DMS53 treated with DMSO at 0.1 percent for 48 hours (cell line): ENCODE data around the gene GFER.
A peak's percentile ranks its signal among the peaks of the same experiment; 100 is the strongest.
"Not testable (repeated sequence)": the region's sequence is repeated elsewhere in the genome, so short reads cannot be mapped to it uniquely, and the experiment has no call there.

Experiments used
- DNase-seq: peaks from one replicate; lab custom pipeline; 2025; ENCODE audit not compliant: unreplicated experiment; lab: John Stamatoyannopoulos, UW

GFER gene

DNA sequence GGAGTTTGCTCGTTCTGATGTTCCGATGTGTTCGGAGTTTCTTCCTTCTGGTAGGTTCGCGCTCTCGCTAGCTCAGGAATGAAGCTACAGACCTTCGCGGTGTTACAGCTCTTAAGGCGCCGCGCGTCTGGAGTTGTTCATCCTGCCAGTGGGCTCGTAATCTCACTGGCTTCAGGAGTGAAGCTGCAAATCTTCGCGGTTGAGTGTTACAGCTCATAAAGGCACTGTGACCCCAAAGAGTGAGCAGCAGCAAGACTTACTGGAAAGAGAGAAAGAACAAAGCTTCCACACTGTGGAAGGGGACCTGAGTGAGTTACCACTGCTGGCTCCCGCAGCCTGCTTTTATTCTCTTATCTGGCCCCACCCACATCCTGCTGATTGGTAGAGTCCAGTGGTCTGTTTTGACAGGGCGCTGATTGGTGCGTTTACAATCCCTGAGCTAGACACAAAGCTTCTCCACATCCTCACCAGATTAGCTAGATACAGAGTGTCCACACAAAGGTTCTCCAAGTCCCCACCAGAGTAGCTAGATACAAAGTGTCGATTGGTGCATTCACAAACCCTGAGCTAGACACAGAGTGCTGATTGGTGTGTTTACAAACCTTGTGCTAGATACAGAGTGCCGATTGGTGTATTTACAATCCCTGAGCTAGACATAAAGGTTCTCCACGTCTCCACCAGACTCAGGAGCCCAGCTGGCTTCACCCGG lies 26.4 kb upstream of the GFER start:
- not testable (repeated sequence) for DNase-seq

DNA sequence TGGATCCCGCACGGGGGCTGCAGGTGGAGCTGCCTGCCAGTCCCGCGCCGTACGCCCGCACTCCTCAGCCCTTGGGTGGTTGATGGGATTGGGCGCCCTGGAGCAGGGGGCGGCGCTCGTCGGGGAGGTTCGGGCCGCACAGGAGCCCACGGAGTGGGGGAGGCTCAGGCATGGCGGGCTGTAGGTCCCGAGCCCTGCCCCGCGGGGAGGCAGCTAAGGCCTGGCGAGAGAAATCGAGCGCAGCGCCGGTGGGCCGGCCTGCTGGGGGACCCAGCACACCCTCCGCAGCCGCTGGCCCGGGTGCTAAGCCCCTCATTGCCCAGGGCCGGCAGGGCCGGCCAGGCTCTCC lies 25.9 kb upstream of the GFER start:
- not testable (repeated sequence) for DNase-seq

- DNase-seq: no peak
Observed at GRCh38 chr16:1958715-1959268, 25.2 kb upstream of the GFER start.

DNA sequence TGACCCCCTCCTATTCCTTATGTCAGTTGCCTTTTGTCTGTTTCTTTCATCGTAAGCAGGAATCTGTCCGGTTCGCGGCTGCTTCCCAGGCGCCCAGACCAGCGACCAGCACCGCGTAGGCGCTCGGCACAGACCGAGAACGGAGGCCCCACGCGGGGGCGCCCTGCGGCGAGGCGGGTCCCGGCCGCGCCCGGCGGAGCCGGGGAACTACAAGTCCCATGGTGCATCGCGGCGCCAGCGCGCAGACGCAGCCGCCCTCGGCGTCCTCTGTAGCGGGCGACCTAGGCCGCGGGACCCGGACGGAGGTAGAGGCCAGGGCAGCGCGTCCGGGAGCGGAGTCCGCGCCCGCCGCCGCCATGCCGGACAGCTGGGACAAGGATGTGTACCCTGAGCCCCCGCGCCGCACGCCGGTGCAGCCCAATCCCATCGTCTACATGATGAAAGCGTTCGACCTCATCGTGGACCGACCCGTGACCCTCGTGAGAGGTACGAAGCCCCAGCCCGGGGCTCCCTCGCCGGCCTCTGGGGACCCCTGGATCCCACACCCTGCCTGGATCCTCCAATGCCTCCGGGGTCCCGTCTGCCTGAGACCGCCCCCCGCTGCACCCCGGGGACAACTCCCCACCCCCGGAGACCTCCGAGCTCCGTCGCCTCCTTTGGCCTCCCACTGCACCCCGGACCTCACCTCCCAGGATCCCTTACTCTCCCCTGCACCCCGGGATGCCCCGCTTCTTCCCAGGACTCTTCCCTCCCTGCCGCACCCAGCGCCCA lies 24.5 kb upstream of the GFER start, which contains the start of gene NDUFB10:
Gene NDUFB10, plus strand, starts transcription at position 270 of the 771 bp plus-strand sequence. Its CDS starts 87 bp downstream, at position 357.
- peak; percentile 66 for DNase-seq

- DNase-seq: peak; percentile 51
Observed at GRCh38 chr16:1960665-1961630, 23.0 kb upstream of the GFER start.

DNA sequence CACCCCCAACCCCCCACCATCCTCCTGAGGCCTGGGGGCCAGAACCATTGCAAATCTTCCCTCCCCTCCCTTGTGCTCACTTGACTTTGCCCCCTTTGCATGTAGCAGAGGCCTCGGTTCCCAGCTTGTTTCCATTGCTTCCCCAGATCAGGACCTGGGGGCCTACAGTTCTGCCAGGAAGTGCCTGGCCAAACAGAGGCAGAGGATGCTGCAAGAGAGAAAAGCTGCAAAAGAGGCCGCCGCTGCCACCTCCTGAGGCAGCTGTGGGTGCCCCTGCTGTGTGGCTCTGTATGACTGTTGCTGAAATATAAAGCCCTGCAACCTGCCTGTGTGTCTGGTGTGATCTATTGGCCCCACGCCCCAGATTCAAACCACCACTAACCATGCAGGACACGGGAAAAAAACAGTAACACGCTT lies 22.3 kb upstream of the GFER start:
- DNase-seq: peak; percentile 13

GRCh38 chr16:1962161-1963153 lies 21.5 kb upstream of the GFER start:
- DNase-seq: not testable (repeated sequence)

DNA sequence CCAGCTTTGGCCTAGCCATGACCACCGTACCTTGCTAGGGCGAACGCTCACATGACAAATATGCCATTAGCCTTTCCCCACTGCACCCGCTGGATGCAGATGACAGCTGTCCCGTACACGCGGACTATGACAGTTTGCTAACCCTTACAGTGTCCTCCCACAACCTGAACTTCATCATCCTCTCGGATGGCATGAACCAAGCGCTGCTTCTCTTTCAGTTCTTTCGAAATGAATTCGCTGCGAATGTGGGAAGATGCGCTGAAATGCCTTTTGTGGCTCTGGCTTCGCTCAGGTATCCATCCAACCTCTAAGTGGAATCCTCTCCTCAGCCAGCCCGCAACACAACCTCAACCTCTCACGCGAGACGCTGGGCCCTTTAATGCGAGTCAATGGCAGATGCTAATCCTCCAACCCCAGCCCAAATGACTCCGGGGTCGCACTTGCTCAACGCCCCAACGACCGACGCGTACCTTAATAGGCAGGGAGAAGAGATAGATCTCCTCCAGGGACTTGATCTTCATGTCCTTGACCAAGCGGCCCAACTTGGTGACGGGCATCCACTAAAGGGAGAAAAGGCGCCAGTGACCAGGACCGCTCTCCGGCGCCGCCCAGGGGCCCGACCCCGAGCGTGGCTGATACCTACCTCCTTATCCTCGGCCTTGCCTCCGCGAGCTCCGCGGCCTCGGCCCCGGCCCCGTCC lies 20.0 kb upstream of the GFER start:
- no peak for DNase-seq

GRCh38 chr16:1964506-1965395 lies 19.2 kb upstream of the GFER start, which contains the start of gene RPS2:
Gene RPS2, minus strand, starts transcription at chr16:1964826. Its CDS starts 201 bp downstream, at chr16:1964625.
- DNase-seq: peak; percentile 86

DNA sequence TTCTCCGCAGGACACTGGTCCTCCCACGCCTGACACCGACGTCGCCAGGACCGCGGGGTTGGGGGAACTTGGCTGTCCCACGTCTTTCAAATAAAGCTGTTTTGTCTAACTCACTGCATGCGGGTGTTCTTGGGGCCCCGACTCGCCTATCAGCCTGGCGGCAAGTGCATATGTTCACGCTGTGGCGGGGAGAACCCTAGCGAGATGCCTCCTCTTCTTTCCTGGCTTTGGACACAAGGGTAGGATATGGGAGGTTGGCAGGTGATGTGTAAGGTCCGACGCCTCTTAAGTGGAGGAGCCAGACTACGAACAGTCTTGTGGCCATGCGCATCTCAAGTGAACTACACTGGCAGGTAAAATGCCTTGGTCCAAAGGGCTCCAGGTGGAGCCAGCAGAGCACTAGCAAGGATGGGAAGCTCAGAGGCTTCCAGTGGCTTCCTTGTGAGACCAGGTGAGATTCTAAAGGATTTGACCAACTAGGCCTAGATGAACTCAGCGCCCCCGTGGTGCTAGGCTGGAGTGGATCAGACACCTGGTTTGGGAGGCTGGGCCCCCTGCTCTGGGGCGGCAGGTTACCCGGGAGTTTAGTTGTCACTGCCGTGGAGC lies 18.5 kb upstream of the GFER start:
- no peak for DNase-seq

GRCh38 chr16:1966460-1966859 lies 17.5 kb upstream of the GFER start, which contains the start of gene RNF151:
Gene RNF151, plus strand, starts transcription at chr16:1966856. Its CDS starts 26 bp downstream, at chr16:1966882.
- no peak for DNase-seq

GRCh38 chr16:1968146-1968953 lies 15.6 kb upstream of the GFER start:
- no peak for DNase-seq

DNA sequence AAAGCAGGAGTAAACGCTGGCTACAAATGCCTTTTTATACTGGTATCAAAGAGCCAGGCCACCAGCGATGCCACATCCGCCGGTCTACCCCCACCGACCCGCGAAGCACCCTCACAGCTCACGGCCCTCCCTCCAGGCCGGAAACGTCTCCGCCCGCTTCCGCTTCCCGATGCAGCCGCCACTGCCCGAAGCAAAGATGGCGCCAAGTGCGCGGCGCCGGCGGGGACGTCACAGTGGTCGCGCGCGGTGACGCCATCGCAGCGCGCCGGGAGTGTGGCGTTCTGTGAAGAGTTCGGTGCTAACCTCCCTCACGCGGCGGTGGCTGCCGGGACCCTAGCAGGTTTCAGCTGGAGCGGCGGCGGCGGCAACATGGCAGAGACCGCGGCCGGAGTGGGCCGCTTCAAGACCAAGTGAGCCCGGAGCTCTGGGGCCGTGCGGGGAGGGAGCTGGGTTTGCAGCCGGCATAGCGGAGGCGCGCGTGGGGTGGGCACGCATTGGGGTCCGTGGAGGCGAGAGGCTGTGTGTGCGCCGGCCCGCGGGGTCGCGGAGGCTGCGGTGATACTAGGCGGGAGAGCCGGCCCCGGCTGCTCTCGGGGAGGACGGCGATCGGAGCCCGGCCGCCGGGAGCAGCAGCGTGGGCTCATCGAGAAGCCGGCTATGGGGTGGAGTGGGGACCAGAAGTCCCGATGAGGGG lies 12.1 kb upstream of the GFER start, which contains the start of gene TBL3:
Gene TBL3, plus strand, starts transcription at position 258 of the 694 bp plus-strand sequence. Its CDS starts 112 bp downstream, at position 370.
- DNase-seq: peak; percentile 71

DNA sequence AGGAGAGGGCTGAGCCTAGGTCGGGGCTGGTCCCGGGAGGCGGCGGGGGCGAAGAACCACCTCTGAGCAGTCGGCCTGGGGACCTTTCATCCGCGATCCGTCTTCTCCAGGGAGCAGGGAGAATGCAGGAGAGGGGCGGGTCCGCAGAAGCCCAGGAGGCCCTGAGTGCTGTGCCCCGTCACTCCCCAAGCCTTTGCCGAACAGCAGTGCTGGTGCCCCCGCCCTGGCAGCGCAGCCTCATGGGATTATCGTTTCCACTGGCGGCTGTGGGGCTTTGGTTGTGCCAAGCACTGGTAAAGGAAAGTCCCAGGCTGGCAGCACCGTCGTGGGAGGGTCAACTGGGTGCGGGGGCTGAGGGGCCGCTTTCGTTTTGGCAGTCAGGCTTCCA lies 11.5 kb upstream of the GFER start:
- no peak for DNase-seq

DNA sequence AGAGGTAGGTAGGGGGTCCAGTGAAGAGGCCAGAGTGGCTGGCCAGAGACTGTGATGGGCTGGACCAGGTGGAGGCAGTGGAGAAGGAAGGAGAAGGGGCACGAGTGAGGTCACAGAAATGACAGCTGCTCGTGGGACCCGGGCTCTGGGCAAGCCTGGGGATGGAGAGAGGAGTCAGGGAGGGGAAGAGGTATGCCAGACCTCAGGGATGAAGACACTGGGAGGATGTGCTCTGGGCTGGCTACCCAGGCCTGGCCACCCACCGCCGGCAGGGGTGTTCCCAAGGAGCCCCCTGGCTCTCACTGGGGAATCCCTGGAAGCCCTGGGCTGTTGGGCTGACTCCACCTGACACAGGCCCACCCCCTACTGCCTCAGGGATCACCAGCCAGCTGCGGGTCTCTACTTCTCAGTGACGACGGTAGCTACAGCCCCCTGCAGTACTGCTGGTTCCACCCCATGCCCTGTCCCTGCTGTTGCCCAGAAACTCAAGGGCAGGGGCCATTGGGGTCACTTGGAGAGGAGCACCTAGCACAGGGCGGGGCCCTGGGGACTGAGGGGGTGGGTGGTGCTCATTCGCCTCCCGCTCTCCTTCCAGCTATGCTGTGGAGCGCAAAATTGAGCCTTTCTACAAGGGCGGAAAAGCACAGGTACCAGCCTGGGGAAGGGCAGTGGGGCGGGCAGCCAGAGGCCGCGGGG lies 10.4 kb upstream of the GFER start:
- no peak for DNase-seq
